HG03342 (cell line): ENCODE results near the gene HNRNPA1L2.
"Not testable (repeated sequence)": the region's sequence is repeated elsewhere in the genome, so short reads cannot be mapped to it uniquely, and the experiment has no call there.

Experiments used
- ATAC-seq: cut with Tn5 transposase; IDR thresholded peaks from one replicate; pipeline ENCODE4 v1.9.1; 2021; ENCODE audit warnings: mild to moderate bottlenecking, moderate library complexity; ENCODE audit not compliant: unreplicated experiment

The HNRNPA1L2 gene

GRCh38 chr13:52642131-52642530, at the start of gene HNRNPA1L2:
Gene HNRNPA1L2, plus strand, starts transcription at chr13:52642431. Its CDS starts 62 bp downstream, at chr13:52642493.
- no peak for ATAC-seq

- not testable (repeated sequence) for ATAC-seq
These were observed 49.1 kb upstream of the HNRNPA1L2 start for GRCh38 chr13:52593175-52593574.

- not testable (repeated sequence) for ATAC-seq
These were observed 48.4 kb upstream of the HNRNPA1L2 start for GRCh38 chr13:52593812-52594211.

- not testable (repeated sequence) for ATAC-seq
These were observed 47.9 kb upstream of the HNRNPA1L2 start for GRCh38 chr13:52594295-52594694.

GRCh38 chr13:52597676-52598075, 44.6 kb upstream of the HNRNPA1L2 start:
- no peak for ATAC-seq

- ATAC-seq, result peak; percentile 28
These were observed 43.0 kb upstream of the HNRNPA1L2 start for GRCh38 chr13:52599037-52599847.

- ATAC-seq, result peak; percentile 79
These were observed 42.2 kb upstream of the HNRNPA1L2 start for GRCh38 chr13:52599848-52600603.

- no peak for ATAC-seq
These were observed 41.6 kb upstream of the HNRNPA1L2 start for GRCh38 chr13:52600666-52601065.

GRCh38 chr13:52603316-52603715, 38.9 kb upstream of the HNRNPA1L2 start:
- ATAC-seq, result not testable (repeated sequence)

GRCh38 chr13:52606126-52606525, 36.1 kb upstream of the HNRNPA1L2 start:
- not testable (repeated sequence) for ATAC-seq

GRCh38 chr13:52606795-52607194, 35.4 kb upstream of the HNRNPA1L2 start:
- not testable (repeated sequence) for ATAC-seq

- ATAC-seq, result not testable (repeated sequence)
These were observed 34.0 kb upstream of the HNRNPA1L2 start for GRCh38 chr13:52608184-52608583.

- ATAC-seq, result peak; percentile 64
These were observed 33.1 kb upstream of the HNRNPA1L2 start for GRCh38 chr13:52609013-52609606.

- not testable (repeated sequence) for ATAC-seq
These were observed 32.1 kb upstream of the HNRNPA1L2 start for GRCh38 chr13:52610158-52610557.

GRCh38 chr13:52615134-52615801, 27.0 kb upstream of the HNRNPA1L2 start:
- no peak for ATAC-seq

GRCh38 chr13:52615812-52616211, 26.4 kb upstream of the HNRNPA1L2 start:
- ATAC-seq, result peak; percentile 28

GRCh38 chr13:52617070-52618060, 24.9 kb upstream of the HNRNPA1L2 start:
- ATAC-seq, result peak; percentile 94

GRCh38 chr13:52631083-52631690, 11.0 kb upstream of the HNRNPA1L2 start:
- peak; percentile 67 for ATAC-seq

GRCh38 chr13:52638666-52639328, 3.4 kb upstream of the HNRNPA1L2 start:
- no peak for ATAC-seq
